GM18868 (cell line): ENCODE measurements around the gene PLXNC1.
A peak's percentile ranks its signal among the peaks of the same experiment; 100 is the strongest.

Experiments
- ATAC-seq: cut with Tn5 transposase; IDR thresholded peaks from one replicate; pipeline ENCODE4 v1.9.1; 2021; ENCODE audit warnings: mild to moderate bottlenecking, moderate library complexity; ENCODE audit not compliant: unreplicated experiment

Gene PLXNC1

DNA sequence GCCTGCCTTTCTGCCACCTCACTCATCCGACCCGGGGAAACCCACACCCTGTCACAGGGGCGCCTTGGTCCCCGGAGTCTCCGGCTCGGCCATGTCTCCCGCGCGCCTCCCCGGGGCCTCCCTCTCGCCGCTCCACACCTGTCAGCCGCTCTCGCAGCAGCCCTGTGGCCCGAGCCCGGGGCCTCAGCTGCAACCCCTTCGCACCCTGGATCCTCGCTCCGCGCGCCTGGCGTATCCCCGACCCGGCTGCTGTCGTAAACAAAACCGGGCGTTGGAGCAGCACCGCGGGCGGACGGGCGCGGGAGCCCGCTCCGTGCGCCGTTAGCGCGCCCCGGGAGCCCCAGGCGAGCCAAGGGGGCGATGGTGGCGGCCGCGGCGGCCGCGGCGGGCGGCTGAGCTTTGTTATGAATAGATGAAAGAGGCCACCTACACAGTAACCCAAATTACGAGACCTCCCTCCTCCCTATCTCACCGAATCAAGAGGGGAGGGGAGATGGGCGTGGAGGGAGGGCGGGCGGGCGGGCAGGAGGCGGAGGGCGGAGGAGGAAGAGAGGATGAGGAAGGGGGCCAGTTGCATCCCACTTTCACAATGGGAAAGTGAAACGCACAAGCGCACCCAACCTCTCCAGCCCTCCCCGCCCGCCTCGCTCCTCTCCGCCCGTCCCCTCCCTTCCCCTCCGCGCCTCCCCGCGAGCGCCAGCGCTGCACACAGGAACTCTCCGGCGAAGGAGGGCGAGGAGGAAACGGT, at the start of gene PLXNC1:
Gene PLXNC1, plus strand, starts transcription at position 587 of the 748 bp plus-strand sequence. CDS start 395 bp downstream, outside the sequence.
- peak; percentile 44 for ATAC-seq

DNA sequence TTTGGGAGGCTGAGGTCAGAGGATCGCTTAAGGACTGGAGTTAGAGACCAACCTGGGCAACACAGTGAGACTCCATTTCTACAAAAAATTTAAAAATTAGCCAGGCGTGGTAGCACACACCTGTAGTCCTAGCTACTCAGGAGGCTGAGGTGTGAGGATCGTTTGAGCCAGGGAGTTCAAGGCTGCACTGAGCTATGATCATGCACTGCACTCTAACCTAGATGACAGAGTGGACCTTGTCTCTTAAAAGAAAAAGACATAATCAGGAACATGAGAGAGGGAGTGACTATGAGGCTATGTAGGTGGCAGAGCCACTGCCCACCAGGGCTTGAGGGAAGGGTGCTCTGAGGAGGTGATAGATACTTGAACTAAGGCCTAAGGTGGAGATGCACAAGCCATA, 49.2 kb upstream of the PLXNC1 start:
- no peak for ATAC-seq

DNA sequence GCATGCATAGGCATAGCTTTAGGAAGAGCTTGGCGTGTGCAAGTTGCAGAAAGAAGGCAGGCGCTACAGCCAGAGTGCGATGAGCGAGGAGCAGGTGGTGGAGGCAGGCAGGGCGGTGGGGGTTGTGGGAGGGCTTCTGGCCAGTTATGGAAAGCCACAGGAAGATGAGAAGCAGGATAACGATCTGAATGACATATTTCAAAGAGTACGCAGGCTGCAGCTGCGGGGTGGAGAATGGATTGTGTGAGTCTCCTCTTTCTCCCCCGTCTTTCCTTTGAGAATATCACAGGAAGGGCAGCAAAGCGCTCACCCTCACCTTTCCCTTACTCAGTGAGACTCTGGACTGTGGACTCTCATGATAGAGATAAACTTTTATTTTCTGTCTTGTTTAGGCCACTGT, 48.7 kb upstream of the PLXNC1 start:
- ATAC-seq, result no peak

DNA sequence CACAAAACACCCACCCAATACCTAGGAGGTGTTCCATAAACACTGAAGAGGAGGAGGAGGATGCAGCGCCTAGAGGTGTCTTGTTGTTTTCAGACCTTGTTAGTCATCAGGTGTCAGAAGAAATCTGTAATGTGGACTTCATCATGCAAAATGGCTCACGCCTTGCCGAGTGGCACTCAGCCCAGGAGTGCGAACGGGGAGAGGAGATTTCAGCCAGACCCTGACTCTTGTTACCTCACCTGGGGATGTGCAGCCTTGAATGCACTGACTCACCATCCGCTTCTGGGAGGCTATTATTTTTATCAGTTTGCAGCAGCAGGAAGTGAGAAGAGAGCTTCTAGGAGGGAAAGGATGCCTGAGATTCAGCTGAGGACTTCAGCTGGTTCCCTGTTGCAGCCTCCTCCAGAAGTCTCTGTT, 48.2 kb upstream of the PLXNC1 start:
- no peak for ATAC-seq

DNA sequence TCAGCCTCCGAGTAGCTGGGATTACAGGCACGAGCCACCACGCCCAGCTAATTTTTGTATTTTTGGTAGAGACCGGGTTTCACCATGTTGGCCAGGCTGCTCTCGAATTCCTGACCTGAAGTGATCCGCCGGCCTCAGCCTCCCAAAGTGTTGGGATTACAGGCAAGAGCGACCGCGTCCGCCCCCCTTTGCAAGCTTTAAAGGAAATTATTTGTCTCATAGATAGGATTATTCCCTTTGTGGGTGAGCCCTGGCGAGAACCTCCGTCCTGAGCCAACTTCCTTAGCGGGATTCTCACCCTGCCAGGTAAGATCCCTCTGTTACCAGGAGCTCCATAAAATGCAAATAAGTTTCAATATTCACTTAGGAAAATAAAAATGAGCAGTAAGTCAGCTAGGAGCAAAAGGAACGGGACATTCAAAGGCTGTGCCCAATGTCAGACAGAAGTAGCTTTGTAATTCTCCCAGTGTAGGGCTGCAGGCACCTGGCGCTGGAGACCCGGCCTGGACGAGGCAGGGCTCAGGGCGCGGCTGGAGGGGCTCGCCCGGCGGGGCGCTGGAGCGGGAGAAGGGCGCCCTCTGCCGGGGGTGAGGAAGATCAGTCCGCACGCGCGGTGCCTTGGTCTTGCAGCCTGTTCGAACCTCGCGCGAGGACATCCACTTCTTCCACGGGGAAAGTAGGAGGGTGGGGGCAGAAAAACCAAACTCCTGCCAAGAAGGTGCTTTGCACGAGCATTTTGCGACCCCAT, 47.2 kb upstream of the PLXNC1 start:
- peak; percentile 70 for ATAC-seq

DNA sequence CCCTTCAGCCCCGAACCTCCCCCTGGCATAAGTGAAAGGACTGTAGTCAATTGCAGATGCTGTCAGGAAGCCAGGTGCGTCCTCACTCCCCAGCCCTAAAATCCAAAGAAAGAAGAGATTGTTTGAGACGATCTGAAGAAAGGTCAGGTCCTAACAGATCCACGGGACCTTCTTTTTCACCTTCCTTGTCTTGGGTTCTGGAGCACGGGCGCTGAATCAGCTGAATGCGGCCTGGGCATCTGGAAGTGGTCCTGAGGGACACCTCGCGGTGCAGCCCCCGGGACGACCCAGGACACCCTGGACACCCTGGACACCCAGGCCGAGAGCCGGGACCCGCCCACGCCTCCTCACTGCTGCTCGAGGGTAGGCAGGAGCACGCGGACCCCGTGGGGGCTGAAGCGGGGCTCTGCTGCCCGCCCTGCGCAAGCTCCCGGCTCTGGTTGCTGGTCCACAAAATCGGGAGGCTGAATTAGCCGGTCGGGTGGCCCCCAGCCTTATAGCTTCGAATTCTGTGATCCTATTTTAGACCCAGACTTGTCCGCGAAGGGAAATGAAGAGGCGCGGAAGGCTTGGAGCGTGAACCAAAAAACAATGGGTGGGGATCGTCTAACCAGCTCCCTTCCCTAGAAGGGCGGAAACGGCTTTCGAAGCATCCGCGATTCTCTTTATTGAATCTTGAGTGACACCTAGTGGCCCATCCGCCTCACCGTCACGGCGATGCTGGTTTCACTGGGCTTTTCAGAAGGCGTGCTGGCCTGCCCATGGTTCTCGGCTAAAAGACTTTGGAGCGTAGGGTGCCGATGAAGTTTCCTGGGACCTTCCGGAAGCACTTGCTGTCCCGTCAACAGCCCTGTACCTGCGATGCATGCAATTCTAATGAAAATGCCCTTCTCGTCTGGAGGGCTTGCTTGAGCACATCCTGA, 46.4 kb upstream of the PLXNC1 start:
- peak; percentile 78 for ATAC-seq

DNA sequence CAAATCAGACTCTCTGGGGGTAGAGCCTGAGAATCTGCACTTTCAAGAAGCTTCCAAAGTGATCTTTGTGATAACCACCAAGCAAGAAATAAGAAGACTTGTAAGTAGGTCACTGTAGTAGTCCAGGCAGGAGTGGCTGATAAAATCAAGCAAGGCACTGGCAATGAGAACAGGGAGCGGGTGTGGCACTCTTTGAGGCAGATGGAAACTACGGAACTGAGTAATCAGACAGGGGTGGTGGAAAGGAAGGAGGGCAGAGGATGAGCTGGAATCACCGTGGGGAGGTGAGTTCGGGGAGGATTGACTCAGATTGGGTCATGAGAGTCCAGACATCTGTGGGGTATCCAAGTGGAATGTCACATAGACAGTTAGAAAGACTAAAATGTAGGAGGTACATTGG, 44.4 kb upstream of the PLXNC1 start:
- no peak for ATAC-seq

DNA sequence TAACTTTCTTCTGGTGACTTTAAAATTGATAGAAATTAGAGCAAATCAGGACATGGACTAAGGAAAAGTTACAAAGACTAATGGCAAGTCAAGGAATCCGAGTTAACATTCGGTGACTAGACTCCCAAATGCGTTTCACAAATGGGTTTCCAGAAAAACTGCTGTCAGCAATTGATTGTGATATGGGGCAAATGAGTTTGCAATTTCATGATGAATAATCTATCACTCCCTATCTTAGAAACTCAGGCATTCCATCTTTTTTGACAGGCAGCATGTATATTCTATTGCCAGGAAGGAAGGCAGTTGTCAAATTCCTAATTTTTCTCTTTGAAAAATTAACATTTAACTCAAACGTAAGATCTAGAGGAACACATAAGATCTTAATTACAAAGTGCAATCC, 40.5 kb upstream of the PLXNC1 start:
- ATAC-seq, result no peak

DNA sequence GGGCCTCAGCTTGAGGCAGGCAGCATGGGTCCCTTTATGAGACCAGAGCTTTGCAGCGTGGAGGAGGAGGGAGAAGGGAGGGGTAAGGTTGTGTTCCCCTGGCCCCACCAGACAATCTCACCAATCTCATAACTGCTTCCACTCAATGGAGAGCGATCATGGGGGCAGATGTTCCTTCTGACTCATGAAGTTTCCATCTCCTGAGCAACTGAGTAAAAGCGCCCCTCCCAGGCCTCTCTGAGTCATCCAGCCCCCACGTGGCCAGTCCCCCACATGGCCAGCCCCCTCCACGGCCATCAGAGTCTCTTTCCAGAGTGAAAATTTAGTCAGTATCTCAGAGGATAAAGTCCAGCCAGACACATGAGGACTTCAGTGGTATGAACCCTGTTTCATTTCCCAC, 39.2 kb upstream of the PLXNC1 start:
- peak; percentile 37 for ATAC-seq

DNA sequence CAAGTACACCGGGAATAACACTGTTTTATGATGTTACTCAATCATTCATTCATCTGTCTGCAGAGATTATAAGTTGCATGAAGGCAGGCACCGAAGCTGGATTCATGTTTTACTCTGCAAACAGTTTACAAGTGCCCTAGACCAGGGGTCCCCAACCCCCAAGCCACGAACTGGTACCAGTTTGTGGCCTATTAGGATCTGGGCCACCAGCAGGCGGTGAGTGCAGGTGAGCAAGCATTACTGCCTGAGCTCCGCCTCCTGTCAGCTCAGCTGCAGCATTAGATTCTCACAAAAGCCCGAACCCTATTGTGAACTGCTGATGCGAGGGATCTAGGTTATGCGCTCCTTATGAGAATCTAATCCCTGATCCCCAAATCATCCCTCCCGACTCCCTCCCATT, 38.1 kb upstream of the PLXNC1 start:
- ATAC-seq, result no peak

DNA sequence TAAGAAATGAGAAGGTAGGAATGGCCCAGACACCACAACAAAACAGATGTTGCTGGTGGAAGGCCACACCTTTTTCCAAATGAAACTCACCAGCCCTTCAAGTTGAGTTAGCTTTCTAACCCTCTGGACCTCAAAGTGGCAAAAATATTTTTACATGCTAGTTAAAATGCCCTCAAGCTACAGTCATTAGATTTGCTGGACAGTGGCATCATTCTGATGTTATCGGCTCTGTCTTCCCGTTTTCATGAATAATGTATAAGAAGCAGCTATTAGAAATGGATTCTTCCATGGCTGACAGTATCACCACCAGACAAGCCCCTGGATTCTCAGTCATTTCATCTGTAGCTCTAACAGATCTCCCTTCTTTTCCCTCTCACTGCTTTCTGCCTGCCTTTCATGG, 37.1 kb upstream of the PLXNC1 start:
- ATAC-seq, result no peak

DNA sequence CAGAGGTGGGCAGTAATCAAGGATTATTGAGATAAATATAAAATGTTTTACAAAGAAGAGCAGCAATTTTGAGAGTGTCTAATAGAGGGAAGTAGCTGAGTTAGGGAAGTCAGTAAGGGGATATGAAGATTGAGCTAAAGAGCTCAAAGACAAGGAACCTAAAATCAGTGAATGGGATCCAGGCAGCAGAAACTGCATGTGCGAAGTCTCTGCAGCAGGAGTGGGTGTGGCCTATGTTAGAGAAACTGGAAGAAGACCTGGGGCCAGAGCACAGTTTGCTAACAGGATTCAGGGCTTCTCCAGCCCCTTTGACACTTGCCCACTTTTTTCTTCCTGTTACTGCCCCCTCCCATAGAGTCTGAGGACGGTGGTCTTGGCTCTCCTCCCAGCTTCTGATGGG, 36.3 kb upstream of the PLXNC1 start:
- no peak for ATAC-seq

DNA sequence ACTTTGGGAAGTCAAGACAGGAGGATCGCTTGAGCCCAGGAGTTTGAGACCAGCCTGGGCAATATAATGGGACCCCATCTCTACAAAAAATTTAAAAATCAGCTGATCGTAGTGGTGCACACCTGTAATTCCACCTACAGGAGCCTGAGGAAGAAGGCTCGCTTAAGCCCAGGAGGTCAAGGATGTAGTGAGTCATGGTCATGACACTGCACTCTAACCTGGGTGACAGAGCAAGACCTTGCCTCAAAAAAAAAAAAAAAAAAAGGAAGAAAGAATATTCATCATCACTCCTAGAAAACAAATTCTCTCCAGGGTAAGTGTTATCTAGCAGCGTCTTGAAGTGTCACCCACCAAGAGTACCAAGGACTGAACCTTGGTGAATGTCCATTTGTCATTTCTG, 34.2 kb upstream of the PLXNC1 start:
- no peak for ATAC-seq

DNA sequence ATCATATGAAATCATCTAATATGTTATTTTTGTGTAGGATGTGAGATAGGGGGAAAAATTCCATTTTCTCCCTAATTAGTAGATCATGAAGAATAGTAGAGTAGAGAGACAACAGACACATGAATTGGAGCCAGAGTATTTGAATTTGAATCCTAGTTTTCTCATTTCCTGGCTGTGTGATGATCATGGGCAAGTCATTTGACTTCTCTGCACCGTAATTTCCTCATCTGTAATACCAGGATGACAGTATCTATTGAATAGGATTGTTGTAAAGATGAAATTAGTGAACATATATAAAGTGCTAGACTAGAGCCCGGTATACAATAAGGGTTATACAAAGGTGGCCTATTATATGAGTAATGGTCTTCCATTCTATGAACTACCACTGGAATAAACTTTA, 32.2 kb upstream of the PLXNC1 start:
- ATAC-seq, result no peak

DNA sequence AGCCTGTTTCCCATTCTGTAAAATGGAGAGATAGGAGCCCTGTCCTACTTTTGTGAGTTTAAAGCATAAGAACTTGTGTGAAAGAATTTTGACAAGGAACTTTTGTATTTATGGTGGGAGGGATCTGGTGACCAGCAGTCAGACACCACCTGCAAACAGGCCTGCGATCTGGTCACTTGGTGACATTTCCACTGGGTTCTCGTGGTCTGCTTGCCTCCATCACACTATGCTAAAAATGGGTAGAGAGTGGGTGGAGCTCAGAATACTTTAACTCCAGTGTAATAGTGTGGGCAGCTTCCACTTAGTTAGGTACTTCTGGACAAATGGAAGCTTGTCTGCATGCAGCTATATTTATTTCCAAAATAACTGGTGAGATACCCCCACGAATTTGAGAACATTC, 26.5 kb upstream of the PLXNC1 start:
- no peak for ATAC-seq

DNA sequence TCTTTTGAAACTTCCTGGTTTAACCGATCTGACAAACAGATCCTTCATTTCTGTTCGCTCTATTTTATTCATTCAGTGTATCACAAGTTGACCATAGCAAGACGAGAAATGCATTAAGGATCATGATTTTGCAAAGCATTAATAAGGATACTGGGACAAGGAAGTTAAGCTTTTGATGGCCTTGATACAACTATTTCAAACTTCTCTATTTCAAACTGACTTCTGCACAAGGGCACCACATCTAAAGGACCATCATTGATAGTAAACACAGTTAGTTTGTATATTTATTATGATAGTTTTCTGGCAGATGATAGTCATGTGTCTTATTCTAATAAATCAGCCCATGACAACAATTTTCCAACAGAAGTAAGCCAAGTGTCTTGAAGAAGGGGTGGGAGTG, 25.8 kb upstream of the PLXNC1 start:
- ATAC-seq, result no peak

DNA sequence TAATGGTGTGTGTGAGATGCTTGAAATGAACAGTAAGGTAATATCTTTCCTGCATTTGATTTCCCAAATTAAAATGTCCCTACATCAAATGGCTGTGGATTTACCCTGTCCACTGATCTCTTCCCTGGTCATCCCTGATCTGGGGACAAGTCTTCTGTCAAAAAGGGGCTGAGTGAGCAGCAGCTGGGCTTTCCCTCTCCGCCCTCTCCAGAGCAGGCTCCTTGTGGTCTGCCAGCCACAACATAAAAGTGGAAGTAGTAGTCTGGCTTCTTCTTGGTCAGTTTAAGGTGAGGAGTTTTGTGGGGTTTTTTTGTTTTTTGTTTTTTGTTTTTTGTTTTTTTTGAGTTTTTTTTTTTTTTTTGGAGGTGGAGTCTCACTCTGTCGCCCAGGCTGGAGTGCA, 25.2 kb upstream of the PLXNC1 start:
- no peak for ATAC-seq

DNA sequence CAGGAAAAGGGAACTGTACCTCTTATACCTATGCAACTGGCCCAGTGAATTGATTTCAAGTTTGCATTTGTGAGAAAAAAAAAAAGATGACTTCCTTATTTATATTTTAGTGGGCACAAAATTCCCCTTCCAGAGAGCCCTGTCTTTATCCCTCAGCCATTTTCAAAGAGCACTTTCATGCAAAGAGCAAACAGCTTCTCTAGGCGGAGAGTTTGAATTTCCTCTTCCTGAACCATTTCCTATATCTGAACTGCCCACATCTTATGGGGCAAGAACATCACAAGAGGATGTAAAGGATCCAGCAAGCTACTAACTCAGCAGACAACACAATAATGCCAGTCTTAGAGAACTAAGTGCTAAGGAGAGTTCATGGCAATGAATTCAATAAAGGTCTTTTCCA, 22.3 kb upstream of the PLXNC1 start:
- ATAC-seq, result no peak

DNA sequence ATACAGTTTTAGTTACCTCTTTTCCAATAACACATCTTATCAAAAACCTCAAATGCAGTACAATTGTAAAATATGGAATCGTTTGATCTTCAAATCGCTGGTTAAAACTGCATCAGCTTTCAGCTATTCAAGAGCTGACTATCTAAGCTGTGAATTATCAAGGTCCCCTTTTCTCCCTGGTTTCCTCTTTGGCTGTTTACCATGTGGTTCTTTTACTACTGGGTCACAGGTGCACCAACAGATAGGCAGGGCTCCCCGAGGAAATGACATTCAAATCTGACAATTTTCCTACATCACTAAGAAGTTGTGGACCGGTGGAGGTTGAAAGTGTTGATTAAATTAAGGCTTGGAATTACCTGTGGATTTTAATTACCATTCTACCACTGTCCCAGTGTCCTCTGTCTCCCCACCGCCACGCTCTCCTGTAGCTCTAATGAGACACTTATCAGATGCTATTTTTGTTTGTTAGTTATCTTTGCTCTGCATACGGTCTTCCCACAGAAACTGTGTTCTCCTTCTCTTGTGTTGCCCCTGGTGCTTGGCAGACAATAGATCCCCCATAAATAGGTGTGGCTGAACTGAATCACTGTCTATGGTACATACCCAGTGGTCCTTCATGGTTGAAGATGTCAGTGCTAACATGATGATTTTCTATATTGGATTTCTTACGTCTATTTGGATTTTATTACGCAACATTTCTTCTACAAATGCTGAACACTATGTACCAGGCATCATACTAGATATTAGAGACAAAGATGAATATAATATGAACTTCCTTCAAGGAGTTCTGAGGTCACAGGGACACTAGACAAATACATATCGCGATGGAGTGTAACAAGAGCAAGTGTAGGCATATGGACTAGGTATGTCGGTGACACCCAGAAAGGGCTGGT, 20.9 kb upstream of the PLXNC1 start:
- ATAC-seq, result no peak

DNA sequence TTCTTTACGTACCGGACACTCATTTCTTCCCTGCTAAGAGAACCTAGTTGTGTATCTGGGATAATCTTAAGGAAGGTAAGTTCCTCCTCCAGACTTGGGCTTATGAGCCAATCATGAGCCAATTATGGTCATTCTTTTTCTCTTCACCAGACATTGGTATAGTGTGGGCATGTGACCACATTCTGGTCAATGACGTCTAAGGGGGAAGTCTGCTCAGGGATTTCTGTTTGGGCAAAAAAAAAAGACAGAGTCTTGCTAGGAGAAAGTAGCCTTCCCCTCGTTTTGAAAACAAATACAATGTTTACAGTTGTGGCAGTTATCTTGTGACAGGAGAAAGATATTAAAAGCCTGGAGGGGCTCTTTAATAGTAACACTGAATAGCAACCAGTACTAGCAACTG, 20.1 kb upstream of the PLXNC1 start:
- no peak for ATAC-seq
